Astrocyte (in vitro differentiated cells and primary cell): ENCODE data around the gene TMEM200A. TPM values are rescaled to one million over a fixed set of nuclear protein-coding genes. Genes with fewer than 3 reads are reported as not detected.

ENCODE experiments used
- DNase-seq: peaks from one replicate; pipeline ENCODE4 v3.0.0-alpha.2; 2010; ENCODE audit warnings: low read depth
- FAIRE-seq: peaks from 2 replicates; lab custom pipeline; 2011; peaks lifted over from hg19 to GRCh38; lab: Jason Lieb, UNC
- H2AFZ ChIP-seq: 2 replicates; pipeline ENCODE4 v1.6.0; 2012; ENCODE audit warnings: low read depth, low read length, inconsistent platforms
- H3K27ac ChIP-seq: 2 replicates; pipeline ENCODE4 v1.5.1; 2011; ENCODE audit warnings: low read depth, low read length, inconsistent platforms
- H3K27me3 ChIP-seq: 2 replicates; pipeline ENCODE4 v1.6.0; 2011; ENCODE audit warnings: low read length, inconsistent platforms; ENCODE audit not compliant: insufficient read depth
- H3K36me3 ChIP-seq: 2 replicates; pipeline ENCODE4 v1.5.1; 2011; ENCODE audit warnings: low read length, inconsistent platforms; ENCODE audit not compliant: insufficient read depth
- H3K4me1 ChIP-seq: 2 replicates; pipeline ENCODE4 v1.5.1; 2011; ENCODE audit warnings: low read length, inconsistent platforms; ENCODE audit not compliant: insufficient read depth
- H3K4me2 ChIP-seq: 2 replicates; pipeline ENCODE4 v1.6.0; 2012; ENCODE audit warnings: low read length, inconsistent platforms
- H3K4me3 ChIP-seq: 2 replicates; pipeline ENCODE4 v1.5.1; 2011; ENCODE audit warnings: low read depth, mild to moderate bottlenecking, low read length, inconsistent platforms; ENCODE audit not compliant: insufficient read depth
- H3K79me2 ChIP-seq: 2 replicates; pipeline ENCODE4 v1.6.0; 2012; ENCODE audit warnings: mild to moderate bottlenecking, low read length, inconsistent platforms; ENCODE audit not compliant: insufficient read depth
- H3K9ac ChIP-seq: 2 replicates; pipeline ENCODE4 v1.6.0; 2012; ENCODE audit warnings: mild to moderate bottlenecking, low read length, inconsistent platforms
- H3K9me3 ChIP-seq: 2 replicates; pipeline ENCODE4 v1.5.1; 2012; ENCODE audit warnings: low read depth, mild to moderate bottlenecking, low read length, inconsistent platforms; ENCODE audit not compliant: insufficient read depth
- H4K20me1 ChIP-seq: 2 replicates; pipeline ENCODE4 v1.6.0; 2012; ENCODE audit warnings: low read length, inconsistent platforms; ENCODE audit not compliant: insufficient read depth
- H3K27ac Mint-ChIP-seq: one replicate; pipeline ENCODE4 v1.8.0; 2021; ENCODE audit warnings: mild to moderate bottlenecking, mixed read lengths; ENCODE audit not compliant: unreplicated experiment
- H3K27me3 Mint-ChIP-seq: one replicate; pipeline ENCODE4 v1.8.0; 2021; ENCODE audit warnings: low read depth, mixed read lengths; ENCODE audit not compliant: unreplicated experiment
- H3K36me3 Mint-ChIP-seq: one replicate; pipeline ENCODE4 v1.8.0; 2021; ENCODE audit warnings: low read depth, mixed read lengths; ENCODE audit not compliant: unreplicated experiment
- H3K4me1 Mint-ChIP-seq: one replicate; pipeline ENCODE4 v1.8.0; 2021; ENCODE audit warnings: low read depth, mixed read lengths; ENCODE audit not compliant: unreplicated experiment
- H3K4me3 Mint-ChIP-seq: one replicate; pipeline ENCODE4 v1.8.0; 2021; ENCODE audit warnings: mild to moderate bottlenecking, moderate library complexity, mixed read lengths; ENCODE audit not compliant: unreplicated experiment
- H3K9me3 Mint-ChIP-seq: one replicate; pipeline ENCODE4 v1.8.0; 2021; ENCODE audit warnings: mild to moderate bottlenecking, mixed read lengths; ENCODE audit not compliant: unreplicated experiment
- CTCF ChIP-seq: IDR thresholded peaks from 2 replicates; pipeline ENCODE4 v1.5.1; 2011; ENCODE audit warnings: low read depth, mild to moderate bottlenecking, inconsistent platforms, low read length, moderate library complexity; ENCODE audit not compliant: insufficient read depth
- EZH2 ChIP-seq: IDR thresholded peaks from 2 replicates; pipeline ENCODE4 v1.6.1; 2012; ENCODE audit warnings: mild to moderate bottlenecking, low read length, inconsistent platforms; ENCODE audit not compliant: insufficient read depth
- total RNA-seq: library from RNA; stranded (reverse); gene quantifications from 2 replicates; pipeline ENCODE4 v1.2.1, GENCODE V29; 2021

The TMEM200A gene
- total RNA-seq, 1 donor from 2014 or later: 14.9 TPM

- peaks cover 2% of the 10 kb centered on the region for H3K27me3 Mint-ChIP-seq
- H2AFZ ChIP-seq: no peak overlapping the region
- H3K4me2 ChIP-seq: peak overlapping the region; percentile 30
- no peaks in the 10 kb centered on the region for H4K20me1 ChIP-seq
- H3K27ac ChIP-seq: peak overlapping the region; percentile 41
- H3K36me3 Mint-ChIP-seq: no peaks in the 10 kb centered on the region
- DNase-seq (no peak), FAIRE-seq (no peak)
- peak overlapping the region; percentile 63 for H3K27ac Mint-ChIP-seq
- H3K79me2 ChIP-seq: no peaks in the 10 kb centered on the region
- H3K9me3 Mint-ChIP-seq: peaks cover 2% of the 10 kb centered on the region
- H3K27me3 ChIP-seq: no peaks in the 10 kb centered on the region
- no peak overlapping the region for H3K4me3 Mint-ChIP-seq
- H3K4me3 ChIP-seq: no peak overlapping the region
- H3K9ac ChIP-seq: no peak overlapping the region
- H3K9me3 ChIP-seq: no peaks in the 10 kb centered on the region
- no peaks in the 10 kb centered on the region for H3K36me3 ChIP-seq
- no peak for TF ChIP-seq EZH2
- no peak for TF ChIP-seq CTCF
- peaks cover 12% of the 10 kb centered on the region for H3K4me1 Mint-ChIP-seq
- H3K4me1 ChIP-seq: peaks cover 11% of the 10 kb centered on the region
Measured at GRCh38 chr6:130467146-130468050, 101.6 kb downstream of the TMEM200A start.

- Mint-ChIP-seq H3K4me3 (no peak overlapping the region), H3K27ac (no peak overlapping the region), H3K36me3 (no peaks in the 10 kb centered on the region), H3K27me3 (peaks cover 2% of the 10 kb centered on the region), H3K4me1 (peaks cover 12% of the 10 kb centered on the region), H3K9me3 (peaks cover 4% of the 10 kb centered on the region)
- Histone ChIP-seq H2AFZ (no peak overlapping the region), H3K9me3 (no peaks in the 10 kb centered on the region), H3K4me3 (no peak overlapping the region), H3K79me2 (no peaks in the 10 kb centered on the region), H3K4me1 (peaks cover 19% of the 10 kb centered on the region), H3K27ac (no peak overlapping the region), H3K36me3 (no peaks in the 10 kb centered on the region), H3K27me3 (no peaks in the 10 kb centered on the region), H3K9ac (no peak overlapping the region), H3K4me2 (no peak overlapping the region), H4K20me1 (no peaks in the 10 kb centered on the region)
- no peak for DNase-seq
- TF ChIP-seq EZH2: no peak
- no peak for TF ChIP-seq CTCF
- no peak for FAIRE-seq
Measured at GRCh38 chr6:130470766-130471165, 104.9 kb downstream of the TMEM200A start.

DNA sequence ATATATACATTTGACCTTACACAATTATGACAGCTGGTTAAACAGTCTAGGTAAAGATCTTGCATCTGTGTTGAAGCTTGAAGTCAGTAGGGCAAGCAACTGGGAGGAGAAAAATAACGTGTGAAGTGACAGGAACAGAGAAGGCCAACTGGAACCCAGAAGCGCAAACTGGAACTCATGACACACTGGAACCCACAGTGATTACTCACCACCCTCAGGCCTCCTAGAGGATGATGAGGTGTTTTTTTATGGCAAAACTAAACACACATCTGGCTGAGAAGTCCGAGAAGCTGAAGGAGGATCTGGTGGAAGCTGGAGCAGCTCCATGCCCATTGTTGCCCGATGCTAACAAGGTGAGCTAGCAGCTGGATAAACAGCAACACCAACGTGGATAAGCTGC lies 108.1 kb downstream of the TMEM200A start:
- Mint-ChIP-seq H3K9me3 (peaks cover 12% of the 10 kb centered on the region), H3K27me3 (no peaks in the 10 kb centered on the region), H3K36me3 (peaks cover 2% of the 10 kb centered on the region), H3K4me3 (no peak overlapping the region), H3K4me1 (no peaks in the 10 kb centered on the region), H3K27ac (no peak overlapping the region)
- H3K27me3 ChIP-seq: no peaks in the 10 kb centered on the region
- H3K9me3 ChIP-seq: no peaks in the 10 kb centered on the region
- no peak overlapping the region for H2AFZ ChIP-seq
- H3K9ac ChIP-seq: no peak overlapping the region
- DNase-seq (peak; percentile 75), FAIRE-seq (peak; percentile 91)
- TF ChIP-seq EZH2 (no peak), CTCF (no peak)
- peak overlapping the region; percentile 26 for H3K4me2 ChIP-seq
- H3K4me1 ChIP-seq: peaks cover 8% of the 10 kb centered on the region
- no peak overlapping the region for H3K27ac ChIP-seq
- no peaks in the 10 kb centered on the region for H3K79me2 ChIP-seq
- H3K36me3 ChIP-seq: no peaks in the 10 kb centered on the region
- H3K4me3 ChIP-seq: no peak overlapping the region
- H4K20me1 ChIP-seq: no peaks in the 10 kb centered on the region
